ENCODE measurements around the gene TAF13.
A peak's percentile ranks its signal among the peaks of the same experiment; 100 is the strongest.
"Not testable (repeated sequence)": the region's sequence is repeated elsewhere in the genome, so short reads cannot be mapped to it uniquely, and the experiment has no call there.

TAF13 gene

GRCh38 chr1:109046671-109047070 is 29.1 kb downstream of the TAF13 start:
- no peak for DNase-seq (ENCODE audit: low spot score)

- DNase-seq (ENCODE audit: low spot score) = no peak
Observed at GRCh38 chr1:109045595-109045994, 30.2 kb downstream of the TAF13 start.

GRCh38 chr1:109041621-109042468 is 34.0 kb downstream of the TAF13 start, which contains the start of gene WDR47:
Gene WDR47, minus strand, starts transcription at chr1:109042102. Its CDS starts 18,590 bp downstream, at chr1:109023512.
- peak; percentile 95 for DNase-seq (ENCODE audit: low spot score)

GRCh38 chr1:109040989-109041620 is 34.7 kb downstream of the TAF13 start:
- DNase-seq (ENCODE audit: low spot score) = peak; percentile 26

- peak; percentile 1 for DNase-seq (ENCODE audit: low spot score)
Observed at GRCh38 chr1:109040627-109040988, 35.2 kb downstream of the TAF13 start.

- no peak for DNase-seq (ENCODE audit: low spot score)
Observed at GRCh38 chr1:109034382-109034781, 41.4 kb downstream of the TAF13 start.

GRCh38 chr1:109029493-109029892 is 46.3 kb downstream of the TAF13 start:
- not testable (repeated sequence) for DNase-seq (ENCODE audit: low spot score)

GRCh38 chr1:109027841-109028240 is 48.0 kb downstream of the TAF13 start:
- no peak for DNase-seq (ENCODE audit: low spot score)

- no peak for DNase-seq (ENCODE audit: low spot score)
Observed at GRCh38 chr1:109025694-109026093, 50.1 kb downstream of the TAF13 start.

GRCh38 chr1:109024646-109025045 is 51.2 kb downstream of the TAF13 start:
- DNase-seq (ENCODE audit: low spot score) = no peak

GRCh38 chr1:109020693-109021257 is 55.0 kb downstream of the TAF13 start:
- no peak for DNase-seq (ENCODE audit: low spot score)

GRCh38 chr1:109017719-109018118 is 58.1 kb downstream of the TAF13 start:
- not testable (repeated sequence) for DNase-seq (ENCODE audit: low spot score)

- DNase-seq (ENCODE audit: low spot score) = no peak
Observed at GRCh38 chr1:109017134-109017533, 58.7 kb downstream of the TAF13 start.
